ENCODE data around the gene PARL. TPM values are rescaled to one million over a fixed set of nuclear protein-coding genes. Genes with fewer than 3 reads are reported as not detected.

The PARL gene
- total RNA-seq, 1 donor from 2014 or later = 58.5 TPM

DNA sequence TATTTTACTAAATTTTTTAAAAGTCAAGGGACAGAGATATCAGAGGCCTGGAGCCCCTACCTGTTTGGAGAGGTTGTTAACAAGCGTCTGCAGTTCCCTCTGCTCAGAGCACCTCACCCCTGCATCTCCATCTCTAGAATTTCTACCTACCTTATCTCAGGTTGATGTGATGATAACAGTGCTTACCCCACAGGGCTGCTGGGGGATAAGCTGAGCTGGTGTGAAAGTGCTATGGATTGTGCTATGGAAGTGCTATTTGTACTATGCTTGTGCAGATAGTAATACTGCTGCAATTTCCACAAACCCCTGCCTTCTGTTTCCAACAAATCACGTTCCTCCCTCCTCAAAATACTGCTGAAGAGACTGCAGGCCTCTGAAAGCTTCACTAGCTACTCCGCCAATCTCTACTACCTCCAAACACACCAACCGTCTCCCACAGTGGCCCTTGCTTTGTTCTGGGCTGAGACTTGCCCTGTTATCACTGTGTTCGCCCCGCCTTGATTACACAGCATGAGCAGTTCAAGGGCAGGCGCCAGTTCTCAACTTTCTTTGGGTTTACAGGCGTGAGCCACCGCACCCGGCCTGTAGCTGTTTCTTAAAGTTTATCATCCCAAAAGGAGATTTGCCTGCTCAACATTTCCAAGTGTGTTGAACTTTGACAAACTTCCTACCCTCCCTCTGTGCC is 28.4 kb upstream of the PARL start:
- peaks cover 8% of the 10 kb centered on the region for H3K9me3 Mint-ChIP-seq (ENCODE audit: unreplicated experiment)
- no peak for DNase-seq

DNA sequence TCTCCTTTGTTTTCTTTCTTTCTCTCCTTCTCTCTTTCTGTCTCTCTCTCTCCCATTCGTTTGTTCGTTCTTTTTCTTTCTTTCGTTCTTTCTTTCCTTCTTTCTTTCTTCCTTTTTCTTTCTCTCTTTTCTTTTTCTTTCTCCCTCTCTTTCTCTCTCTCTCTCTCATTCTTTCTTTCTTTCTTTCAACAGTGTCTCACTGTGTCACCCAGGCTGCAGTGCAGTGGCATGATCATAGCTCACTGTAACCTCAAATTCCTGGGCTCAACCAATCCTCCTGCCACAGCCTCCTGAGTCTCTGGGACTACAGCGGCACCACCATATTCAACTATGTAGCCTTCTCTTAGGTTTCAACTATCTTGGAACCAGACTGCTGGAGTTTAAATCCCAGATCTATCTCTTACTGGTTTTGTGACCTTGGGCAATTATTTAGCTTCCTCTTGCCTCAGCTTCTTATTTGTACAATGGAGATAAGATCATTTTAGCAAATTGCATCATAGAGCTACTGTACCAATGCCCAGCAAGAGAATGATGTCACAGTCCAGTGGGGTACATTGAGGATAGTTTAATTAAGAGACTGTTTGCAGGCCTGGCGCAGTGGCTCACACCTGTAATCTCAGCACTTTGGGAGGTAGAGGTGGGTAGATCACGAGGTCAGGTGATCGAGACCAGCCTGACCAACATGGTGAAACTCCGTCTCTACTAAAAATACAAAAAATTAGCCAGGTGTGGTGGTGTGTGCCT is 27.3 kb upstream of the PARL start:
- Mint-ChIP-seq H3K27me3 (ENCODE audit: unreplicated experiment) (peaks cover 4% of the 10 kb centered on the region), H3K36me3 (ENCODE audit: unreplicated experiment) (no peaks in the 10 kb centered on the region), H3K9me3 (ENCODE audit: unreplicated experiment) (peaks cover 8% of the 10 kb centered on the region), H3K4me3 (ENCODE audit: unreplicated experiment) (no peak overlapping the region), H3K4me1 (ENCODE audit: low read depth, unreplicated experiment) (peaks cover 1% of the 10 kb centered on the region), H3K27ac (ENCODE audit: unreplicated experiment) (no peak overlapping the region)
- TF ChIP-seq, protein P1, sequence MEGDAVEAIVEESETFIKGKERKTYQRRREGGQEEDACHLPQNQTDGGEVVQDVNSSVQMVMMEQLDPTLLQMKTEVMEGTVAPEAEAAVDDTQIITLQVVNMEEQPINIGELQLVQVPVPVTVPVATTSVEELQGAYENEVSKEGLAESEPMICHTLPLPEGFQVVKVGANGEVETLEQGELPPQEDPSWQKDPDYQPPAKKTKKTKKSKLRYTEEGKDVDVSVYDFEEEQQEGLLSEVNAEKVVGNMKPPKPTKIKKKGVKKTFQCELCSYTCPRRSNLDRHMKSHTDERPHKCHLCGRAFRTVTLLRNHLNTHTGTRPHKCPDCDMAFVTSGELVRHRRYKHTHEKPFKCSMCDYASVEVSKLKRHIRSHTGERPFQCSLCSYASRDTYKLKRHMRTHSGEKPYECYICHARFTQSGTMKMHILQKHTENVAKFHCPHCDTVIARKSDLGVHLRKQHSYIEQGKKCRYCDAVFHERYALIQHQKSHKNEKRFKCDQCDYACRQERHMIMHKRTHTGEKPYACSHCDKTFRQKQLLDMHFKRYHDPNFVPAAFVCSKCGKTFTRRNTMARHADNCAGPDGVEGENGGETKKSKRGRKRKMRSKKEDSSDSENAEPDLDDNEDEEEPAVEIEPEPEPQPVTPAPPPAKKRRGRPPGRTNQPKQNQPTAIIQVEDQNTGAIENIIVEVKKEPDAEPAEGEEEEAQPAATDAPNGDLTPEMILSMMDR (IDR thresholded peaks at IDR 0.05; ENCODE audit: partially characterized antibody, unreplicated experiment) = no peak
- DNase-seq = no peak

More for the DNA sequence above, 28.4 kb upstream of the PARL start:
- Mint-ChIP-seq H3K27ac (ENCODE audit: unreplicated experiment) (no peak overlapping the region), H3K27me3 (ENCODE audit: unreplicated experiment) (peaks cover 6% of the 10 kb centered on the region), H3K4me3 (ENCODE audit: unreplicated experiment) (no peak overlapping the region), H3K36me3 (ENCODE audit: unreplicated experiment) (no peaks in the 10 kb centered on the region), H3K4me1 (ENCODE audit: low read depth, unreplicated experiment) (peaks cover 1% of the 10 kb centered on the region)
- TF ChIP-seq, protein P1 (IDR thresholded peaks at IDR 0.05; ENCODE audit: partially characterized antibody, unreplicated experiment) = no peak

DNA sequence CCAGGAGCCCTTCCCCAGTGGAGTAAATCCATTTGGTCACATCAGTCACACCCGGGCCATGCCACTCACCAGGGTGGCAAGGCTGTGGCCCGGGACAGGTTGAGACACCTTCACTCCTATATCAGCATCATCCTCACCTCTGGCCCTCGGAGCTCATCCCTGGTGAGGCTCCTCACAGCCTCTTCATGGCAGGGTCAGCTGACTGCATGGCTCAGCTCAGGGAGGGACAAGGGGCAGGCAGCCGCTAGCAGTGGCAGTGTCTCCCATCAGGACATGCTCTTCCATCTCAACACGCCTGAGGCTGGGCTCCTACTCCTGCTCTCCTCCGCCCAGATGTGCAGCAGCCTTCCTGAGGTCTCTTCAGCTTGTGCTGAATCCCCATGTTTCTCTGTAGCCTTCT is 26.4 kb upstream of the PARL start:
- DNase-seq = no peak
- peaks cover 8% of the 10 kb centered on the region for H3K9me3 Mint-ChIP-seq (ENCODE audit: unreplicated experiment)
- H3K4me1 Mint-ChIP-seq (ENCODE audit: low read depth, unreplicated experiment) = peaks cover 1% of the 10 kb centered on the region
- H3K27ac Mint-ChIP-seq (ENCODE audit: unreplicated experiment) = no peak overlapping the region
- no peaks in the 10 kb centered on the region for H3K36me3 Mint-ChIP-seq (ENCODE audit: unreplicated experiment)
- peaks cover 4% of the 10 kb centered on the region for H3K27me3 Mint-ChIP-seq (ENCODE audit: unreplicated experiment)
- TF ChIP-seq, protein P1 (IDR thresholded peaks at IDR 0.05; ENCODE audit: partially characterized antibody, unreplicated experiment) = no peak
- no peak overlapping the region for H3K4me3 Mint-ChIP-seq (ENCODE audit: unreplicated experiment)

DNA sequence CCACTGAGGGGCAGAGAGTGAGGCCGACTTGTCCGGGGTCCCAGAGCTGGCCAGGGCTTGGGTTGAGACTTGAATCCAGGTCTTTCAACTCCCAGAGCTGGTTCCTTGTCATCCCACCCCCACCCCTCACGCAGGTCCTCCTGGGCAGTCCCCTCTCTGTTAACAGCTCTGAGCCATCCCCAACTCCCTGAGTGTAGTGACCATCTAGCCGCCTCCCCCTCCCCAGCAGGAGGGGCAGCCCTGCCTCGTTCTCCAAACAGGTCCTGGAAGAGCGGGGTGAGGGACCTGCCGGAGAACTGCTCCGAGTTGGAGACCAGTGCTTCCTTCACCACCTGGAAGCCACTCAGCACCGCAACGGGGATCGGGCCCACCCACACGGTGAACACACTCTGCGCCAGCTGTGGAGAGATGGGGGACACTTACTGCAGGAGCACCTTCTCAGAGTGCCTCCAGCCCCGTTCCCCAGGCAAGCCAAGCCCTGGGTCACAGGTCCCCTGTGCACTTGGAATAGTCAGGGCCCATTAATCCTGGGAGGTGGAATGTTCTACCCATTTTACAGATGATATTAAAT is 24.4 kb upstream of the PARL start:
- Mint-ChIP-seq H3K9me3 (ENCODE audit: unreplicated experiment) (peaks cover 7% of the 10 kb centered on the region), H3K4me1 (ENCODE audit: low read depth, unreplicated experiment) (no peaks in the 10 kb centered on the region), H3K4me3 (ENCODE audit: unreplicated experiment) (no peak overlapping the region), H3K36me3 (ENCODE audit: unreplicated experiment) (no peaks in the 10 kb centered on the region), H3K27ac (ENCODE audit: unreplicated experiment) (no peak overlapping the region), H3K27me3 (ENCODE audit: unreplicated experiment) (peaks cover 4% of the 10 kb centered on the region)
- no peak for DNase-seq
- TF ChIP-seq, protein P1 (IDR thresholded peaks at IDR 0.05; ENCODE audit: partially characterized antibody, unreplicated experiment) = no peak

DNA sequence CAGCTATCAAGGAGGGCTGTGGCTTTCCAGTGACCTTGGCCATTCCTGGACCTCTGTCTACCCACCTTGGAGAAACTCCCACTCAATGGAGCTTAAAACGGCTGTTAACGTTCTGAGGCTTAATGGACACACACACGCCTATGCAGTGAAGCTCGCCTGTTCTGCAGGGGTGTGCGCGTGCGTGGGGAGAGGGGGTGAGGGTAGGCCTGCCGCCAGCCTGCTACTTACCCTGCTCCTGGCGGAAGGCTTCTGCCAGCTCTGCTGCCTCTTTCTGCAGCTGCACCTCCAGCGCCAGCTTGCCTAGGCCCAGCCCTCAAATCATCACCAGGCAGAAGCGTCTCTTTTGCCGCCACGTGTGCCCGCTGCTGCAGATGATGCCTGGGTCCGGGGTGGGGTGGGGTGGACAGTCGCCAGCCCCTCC is 23.2 kb upstream of the PARL start:
- TF ChIP-seq, protein P1 (IDR thresholded peaks at IDR 0.05; ENCODE audit: partially characterized antibody, unreplicated experiment) = no peak
- Mint-ChIP-seq H3K27me3 (ENCODE audit: unreplicated experiment) (peaks cover 4% of the 10 kb centered on the region), H3K27ac (ENCODE audit: unreplicated experiment) (no peak overlapping the region), H3K9me3 (ENCODE audit: unreplicated experiment) (peaks cover 4% of the 10 kb centered on the region), H3K4me3 (ENCODE audit: unreplicated experiment) (no peak overlapping the region), H3K36me3 (ENCODE audit: unreplicated experiment) (no peaks in the 10 kb centered on the region), H3K4me1 (ENCODE audit: low read depth, unreplicated experiment) (no peaks in the 10 kb centered on the region)
- DNase-seq = no peak
